GM18526 (cell line): ENCODE measurements around the gene TRPC4.

Source experiments
- POLR2A ChIP-seq: IDR thresholded peaks from 3 replicates; pipeline ENCODE4 v1.6.1; 2011; ENCODE audit not compliant: insufficient read length; ENCODE audit errors: extremely low read depth

TRPC4 gene

DNA sequence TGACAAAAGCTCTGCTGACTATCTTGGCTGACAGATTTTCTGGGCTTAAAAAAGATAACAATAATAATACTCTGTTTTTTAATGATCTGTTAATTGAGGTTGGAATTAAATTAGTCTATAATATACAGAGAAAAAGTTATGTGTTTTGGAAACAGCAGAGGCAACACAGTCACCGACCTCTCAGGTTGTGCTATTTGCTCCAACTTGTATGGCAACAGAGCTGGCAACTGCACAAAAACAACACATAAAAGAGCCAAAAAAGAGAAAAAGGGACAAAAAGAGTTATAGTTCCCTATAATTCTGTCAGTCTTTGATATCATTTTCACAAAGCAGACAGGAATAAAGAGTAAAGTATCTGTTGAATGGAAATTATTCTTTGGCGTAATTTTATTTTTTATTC, 168.7 kb downstream of the TRPC4 start:
- TF ChIP-seq POLR2A, result no peak

GRCh38 chr13:37695200-37695599, 174.4 kb downstream of the TRPC4 start:
- no peak for TF ChIP-seq POLR2A

- TF ChIP-seq POLR2A, result no peak
Measured at GRCh38 chr13:37690361-37690760, 179.2 kb downstream of the TRPC4 start.

- TF ChIP-seq POLR2A, result no peak
Measured at GRCh38 chr13:37686501-37686900, 183.1 kb downstream of the TRPC4 start.

DNA sequence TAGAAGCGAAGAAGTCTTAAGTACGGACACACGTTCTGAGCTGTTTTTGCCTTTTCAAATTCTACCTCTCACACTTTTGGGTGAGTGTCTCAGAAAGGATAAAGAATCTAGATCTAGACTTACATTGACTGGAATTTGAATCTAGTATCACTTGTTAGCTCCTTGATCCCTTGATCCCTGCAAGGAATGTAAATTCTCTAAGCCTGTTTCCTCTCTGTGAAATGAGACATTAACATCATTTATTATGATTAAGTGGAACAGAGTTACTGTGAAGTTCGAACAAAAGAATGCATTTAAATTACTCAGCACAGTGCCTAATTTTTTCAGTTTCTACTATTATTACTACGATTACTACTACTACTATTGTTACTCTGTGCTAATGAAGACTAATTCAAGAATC, 184.4 kb downstream of the TRPC4 start:
- no peak for TF ChIP-seq POLR2A

GRCh38 chr13:37682496-37682895, 187.1 kb downstream of the TRPC4 start:
- no peak for TF ChIP-seq POLR2A

DNA sequence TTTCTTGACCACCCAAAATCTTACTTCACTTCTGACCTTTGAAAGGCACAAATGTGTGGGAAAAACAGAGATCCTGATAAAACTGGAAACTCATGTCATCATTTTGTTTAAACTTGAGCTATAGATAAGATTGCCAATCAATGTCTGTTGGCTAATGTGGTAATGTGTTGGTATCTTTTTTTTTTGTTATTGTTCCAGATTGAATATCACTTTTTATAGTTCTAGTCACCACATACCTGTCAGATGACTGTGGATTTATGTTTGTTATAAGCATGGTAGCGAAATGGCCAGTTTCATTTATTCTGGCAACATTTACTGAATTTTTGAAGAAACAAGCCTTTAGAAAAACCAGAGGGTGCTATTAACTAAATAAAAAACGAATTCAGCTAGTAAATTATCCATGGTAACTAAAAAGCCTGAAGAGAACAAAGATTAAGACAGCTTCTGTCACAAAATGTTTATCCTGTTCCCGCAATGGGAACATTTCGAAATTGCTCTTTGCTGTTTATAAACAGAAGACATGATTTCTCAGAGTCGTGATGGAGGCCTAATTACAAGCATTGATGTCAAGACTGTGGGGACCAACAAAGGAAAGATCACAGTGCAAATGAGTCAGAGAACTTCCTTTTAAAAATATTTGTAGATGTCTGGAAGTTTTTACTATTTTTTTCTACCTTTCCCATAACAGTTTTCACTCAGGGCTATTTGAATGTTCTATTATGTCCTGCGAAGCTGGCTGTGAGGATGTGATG, 188.1 kb downstream of the TRPC4 start:
- TF ChIP-seq POLR2A, result no peak

DNA sequence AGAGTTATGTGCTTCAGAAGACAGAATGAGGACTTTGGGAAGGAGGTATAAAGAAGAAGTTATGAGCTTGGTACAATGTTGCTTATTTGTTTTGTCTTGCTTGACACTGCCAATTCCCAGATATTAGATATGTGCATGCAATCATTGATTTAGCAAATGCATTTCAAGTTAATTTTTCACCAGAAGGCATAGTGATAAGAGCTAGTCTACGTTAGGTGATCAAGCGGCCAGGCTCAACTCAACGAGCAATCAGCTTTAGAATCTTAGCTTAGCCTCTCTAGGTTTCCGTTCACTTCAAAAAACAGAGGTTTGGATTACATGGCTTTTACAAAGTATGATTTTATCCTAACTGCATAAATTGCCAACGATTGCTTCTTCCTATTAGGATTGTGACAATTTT, 189.4 kb downstream of the TRPC4 start:
- TF ChIP-seq POLR2A, result no peak

- no peak for TF ChIP-seq POLR2A
Measured at GRCh38 chr13:37679043-37679442, 190.5 kb downstream of the TRPC4 start.

DNA sequence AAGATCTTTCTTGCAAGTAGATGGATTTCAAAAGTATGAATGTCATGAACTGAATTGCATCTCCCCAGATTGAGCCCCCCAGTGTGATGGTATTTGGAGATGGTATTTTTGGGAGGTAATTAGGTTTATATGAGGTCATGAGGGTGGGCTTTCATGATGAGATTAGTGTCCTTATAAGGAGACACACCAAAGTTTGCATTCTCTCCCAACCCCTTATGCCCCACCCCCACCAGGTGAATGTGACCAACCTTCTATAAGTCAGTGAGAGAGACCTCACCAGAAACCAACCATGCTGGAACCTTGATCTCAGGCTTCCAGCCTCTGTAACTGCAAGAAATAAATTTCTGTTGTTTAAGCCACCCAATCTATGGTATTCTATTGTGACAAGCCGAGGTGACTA, 199.7 kb downstream of the TRPC4 start:
- no peak for TF ChIP-seq POLR2A

GRCh38 chr13:37667702-37668101, 201.9 kb downstream of the TRPC4 start:
- no peak for TF ChIP-seq POLR2A

DNA sequence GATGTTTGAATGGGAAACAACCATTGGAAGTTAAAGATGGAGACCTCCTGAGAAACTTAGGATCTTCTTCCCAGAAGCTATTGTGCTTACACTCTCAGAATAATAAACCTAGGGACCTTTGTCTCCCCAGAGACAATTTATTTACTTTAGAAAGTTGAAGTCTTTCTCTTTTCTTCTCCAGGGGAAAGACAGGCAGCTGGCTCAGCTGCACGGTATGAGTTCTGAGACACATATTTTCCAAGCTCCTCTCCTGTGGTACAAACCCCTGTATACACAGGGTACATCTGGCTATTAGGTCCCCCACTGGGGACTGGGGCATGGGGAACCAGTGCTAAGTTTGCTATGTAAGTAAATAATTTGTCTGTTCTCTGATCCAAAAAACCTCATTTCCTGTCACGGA, 203.5 kb downstream of the TRPC4 start:
- TF ChIP-seq POLR2A, result no peak

DNA sequence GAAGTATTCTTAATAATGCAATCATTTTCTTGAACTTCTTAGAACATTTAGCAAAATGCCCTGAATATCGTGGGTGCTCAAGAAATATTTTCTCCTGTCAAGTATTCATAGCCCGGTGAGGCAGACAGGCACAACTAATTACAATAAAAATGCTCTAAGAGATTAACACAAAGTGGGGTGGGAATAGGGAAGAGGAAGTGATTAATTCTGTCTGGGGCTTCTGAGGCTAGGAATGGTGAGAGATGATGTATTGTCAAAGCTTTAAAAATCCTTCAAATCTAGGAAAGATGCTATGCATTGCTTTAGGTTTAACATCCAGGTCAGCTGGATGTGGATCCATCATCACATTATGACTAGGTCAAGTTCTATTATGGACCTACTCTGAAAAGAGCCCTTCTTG, 204.2 kb downstream of the TRPC4 start:
- no peak for TF ChIP-seq POLR2A

DNA sequence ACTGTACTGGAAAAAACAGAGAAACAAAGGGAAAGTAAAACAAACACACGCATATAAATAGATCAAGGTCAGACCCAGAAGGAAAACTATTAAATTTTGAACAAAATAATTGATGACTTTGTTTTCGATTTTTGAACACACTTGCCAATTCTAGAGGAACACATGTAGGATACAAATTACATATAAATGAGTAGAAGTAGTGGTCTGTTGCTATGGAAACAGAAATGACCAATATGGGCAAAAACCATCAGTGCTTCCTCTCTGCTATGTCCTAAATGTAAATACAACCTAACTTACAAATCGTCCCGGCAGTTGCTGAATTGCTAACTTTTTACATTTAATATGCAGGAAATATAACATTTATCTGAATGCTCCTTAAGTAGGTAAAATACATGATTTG, 205.8 kb downstream of the TRPC4 start:
- no peak for TF ChIP-seq POLR2A

DNA sequence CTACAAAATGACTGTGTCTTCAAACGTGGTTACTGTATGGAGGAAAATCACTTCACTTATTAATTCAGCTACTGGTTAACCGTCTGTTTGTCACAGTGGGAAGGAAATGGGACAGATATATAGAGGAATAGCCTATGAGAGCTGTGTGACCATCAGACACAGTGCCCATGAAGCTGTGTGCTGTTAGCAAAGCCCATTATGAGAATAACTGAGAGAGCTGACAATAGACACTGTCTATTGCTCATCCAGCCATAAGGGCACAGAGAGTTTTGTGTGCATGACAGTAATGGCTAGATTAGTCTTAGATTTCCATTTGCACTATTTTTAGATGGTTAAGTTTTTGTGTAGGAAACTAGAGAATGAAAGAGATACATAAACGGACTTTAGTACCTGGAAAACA, 206.9 kb downstream of the TRPC4 start:
- TF ChIP-seq POLR2A, result no peak

GRCh38 chr13:37657956-37658355, 211.6 kb downstream of the TRPC4 start:
- no peak for TF ChIP-seq POLR2A

- no peak for TF ChIP-seq POLR2A
Measured at GRCh38 chr13:37657134-37657533, 212.4 kb downstream of the TRPC4 start.
